ENCODE measurements around the gene STK32B. TPM values are rescaled to one million over a fixed set of nuclear protein-coding genes. Genes with fewer than 3 reads are reported as not detected.

Gene STK32B
- total and polyA plus RNA-seq, 4 donors: 0.02 to 0.28 (median 0.08) TPM; not detected in 1

- TF ChIP-seq HNF4G (IDR thresholded peaks at IDR 0.05) (no peak), HNF4A (conservative IDR thresholded peaks at IDR 0.05) (no peak), TAF1 (conservative IDR thresholded peaks at IDR 0.05) (no peak), GABPA (IDR thresholded peaks at IDR 0.05 in 1 of 2, conservative IDR thresholded peaks at IDR 0.05 in 1 of 2) (no peak), ZBTB33 (IDR thresholded peaks at IDR 0.05) (no peak), EGR1 (IDR thresholded peaks at IDR 0.05; ENCODE audit: low read depth in 2 of 2) (no peak)
Measured at GRCh38 chr4:5545271-5545670, 494.0 kb downstream of the STK32B start (continued).

- WGBS: 97% methylated on average over 12 of the region's 12 CpGs
- no peak for DNase-seq (ENCODE audit: low spot score)
Measured at GRCh38 chr4:5547651-5548249, 496.5 kb downstream of the STK32B start.

More at GRCh38 chr4:5547651-5548249, 496.5 kb downstream of the STK32B start:
- no peak for TF ChIP-seq HNF4G (IDR thresholded peaks at IDR 0.05)
- no peak for TF ChIP-seq ZBTB33 (IDR thresholded peaks at IDR 0.05)
- TF ChIP-seq YY1 (IDR thresholded peaks at IDR 0.05): no peak
- TF ChIP-seq MAX (IDR thresholded peaks at IDR 0.05): no peak
- no peak for TF ChIP-seq ATF3 (IDR thresholded peaks at IDR 0.05)
- TF ChIP-seq REST (IDR thresholded peaks at IDR 0.05): no peak
- no peak for TF ChIP-seq EGR1 (IDR thresholded peaks at IDR 0.05; ENCODE audit: low read depth in 2 of 2)
- no peak for TF ChIP-seq HNF4A (conservative IDR thresholded peaks at IDR 0.05)
- no peak for TF ChIP-seq RAD21 (IDR thresholded peaks at IDR 0.05)
- no peak for TF ChIP-seq GABPA (IDR thresholded peaks at IDR 0.05 in 1 of 2, conservative IDR thresholded peaks at IDR 0.05 in 1 of 2)
- TF ChIP-seq SP1 (IDR thresholded peaks at IDR 0.05): no peak
- no peak for TF ChIP-seq FOXA2 (IDR thresholded peaks at IDR 0.05)
- no peak for TF ChIP-seq NR2F2 (IDR thresholded peaks at IDR 0.05)
- TF ChIP-seq TAF1 (conservative IDR thresholded peaks at IDR 0.05): no peak
- TF ChIP-seq RXRA (IDR thresholded peaks at IDR 0.05): no peak
- TF ChIP-seq JUND (IDR thresholded peaks at IDR 0.05): no peak
- no peak for TF ChIP-seq CTCF (IDR thresholded peaks at IDR 0.05; ENCODE audit: low read depth, low read length, missing input control)
- no peak for TF ChIP-seq FOXA1 (IDR thresholded peaks at IDR 0.05)
- Histone ChIP-seq H3K36me3 (ENCODE audit: control insufficient read depth in 4 of 4, insufficient read depth in 3 of 4, low read depth in 1 of 4, low read length in 3 of 4) (no peaks in the 10 kb centered on the region), H3K9me3 (ENCODE audit: control insufficient read depth in 4 of 4, low read length in 3 of 4) (no peaks in the 10 kb centered on the region), H3K27me3 (ENCODE audit: control insufficient read depth in 4 of 4, insufficient read depth in 4 of 4, low read length in 3 of 4) (no peaks in the 10 kb centered on the region), H3K4me1 (ENCODE audit: control insufficient read depth in 4 of 4, insufficient read depth in 4 of 4, low read length in 3 of 4) (no peaks in the 10 kb centered on the region), H3K9ac (ENCODE audit: low read depth in 1 of 2, low read length in 2 of 2) (no peak overlapping the region), H3K4me3 (ENCODE audit: low read depth in 1 of 3, low read length in 3 of 3) (no peak overlapping the region), H3K27ac (ENCODE audit: low read depth in 1 of 2, low read length in 2 of 2) (no peak overlapping the region)

Measured in liver (tissue), 9 donors.